Testis (tissue), 2 donors: ENCODE measurements around the gene NDUFB1.

Experiments
- CTCF ChIP-seq, 3 experiments: fragments of 450-650 bp in 2 of 3; fragments of 200-600 bp in 1 of 3; sonication (generic) in 1 of 3; IDR thresholded peaks; one replicate each; pipeline ENCODE4 v1.5.1; 2016 to 2019; ENCODE audit warnings: antibody characterized with exemption in 3 of 3, mild to moderate bottlenecking in 2 of 3, moderate library complexity in 1 of 3
- POLR2A ChIP-seq: fragments of 450-650 bp; IDR thresholded peaks from one replicate; pipeline ENCODE4 v1.6.1; 2017; ENCODE audit warnings: antibody characterized with exemption, mild to moderate bottlenecking, moderate library complexity

GRCh38 chr14:92103363-92103989, 18.0 kb downstream of the NDUFB1 start:
- TF ChIP-seq CTCF (IDR thresholded peaks at IDR 0.05) (no peak), POLR2A (no peak)
